GM12872 (cell line): ENCODE results near the gene RPP25.
A peak's percentile ranks its signal among the peaks of the same experiment; 100 is the strongest.

Experiments
- CTCF ChIP-seq: IDR thresholded peaks from 3 replicates; pipeline ENCODE4 v1.5.1; 2011; ENCODE audit warnings: low read depth, mild to moderate bottlenecking, low read length, moderate library complexity; ENCODE audit not compliant: insufficient read depth

Gene RPP25

GRCh38 chr15:74995182-74995778 is 38.7 kb upstream of the RPP25 start, which contains the start of gene SCAMP5:
SCAMP5 (plus strand) TSS chr15:74995563; CDS start chr15:75011840, 16,277 bp downstream.
- TF ChIP-seq CTCF = no peak

GRCh38 chr15:74994685-74995084 is 38.1 kb upstream of the RPP25 start:
- no peak for TF ChIP-seq CTCF

- no peak for TF ChIP-seq CTCF
Observed at GRCh38 chr15:74994236-74994635, 37.7 kb upstream of the RPP25 start.

GRCh38 chr15:74992619-74993018 is 36.0 kb upstream of the RPP25 start:
- TF ChIP-seq CTCF = no peak

GRCh38 chr15:74989527-74989926 is 33.0 kb upstream of the RPP25 start:
- TF ChIP-seq CTCF = no peak

- TF ChIP-seq CTCF = peak; percentile 61
Observed at GRCh38 chr15:74988007-74988800, 31.6 kb upstream of the RPP25 start.

GRCh38 chr15:74983725-74984231 is 27.2 kb upstream of the RPP25 start:
- no peak for TF ChIP-seq CTCF
